Endothelial cell of umbilical vein (primary cell): ENCODE measurements around the gene AKAP13.

ENCODE experiments used
- EZH2 ChIP-seq: IDR thresholded peaks from 2 replicates; pipeline ENCODE4 v1.6.1; 2012; ENCODE audit warnings: borderline replicate concordance, low read depth, mild to moderate bottlenecking, moderate library complexity, low read length, inconsistent platforms; ENCODE audit not compliant: severe bottlenecking
- POLR2A ChIP-seq: IDR thresholded peaks from 2 replicates; pipeline ENCODE4 v1.6.1; 2012; ENCODE audit warnings: low read depth, mild to moderate bottlenecking, control low read depth, low read length
- POLR2AphosphoS5 ChIP-seq: IDR thresholded peaks from 2 replicates; pipeline ENCODE4 v1.6.1; 2012; ENCODE audit warnings: low read depth, mild to moderate bottlenecking, control low read depth, low read length, moderate library complexity; ENCODE audit not compliant: insufficient read depth
- TF ChIP-seq, protein P1 (sequence below), 2 donors: IDR thresholded peaks; 1 replicate in 1 of 2; 2 replicates in 1 of 2; pipeline ENCODE4 v1.5.1; 2011; ENCODE audit warnings: low read length in 2 of 2, mild to moderate bottlenecking in 2 of 2, moderate library complexity in 2 of 2, control low read depth in 1 of 2, inconsistent platforms in 1 of 2, low read depth in 1 of 2; ENCODE audit not compliant: insufficient read depth in 1 of 2; ENCODE audit errors: extremely low read depth in 1 of 2
- TF ChIP-seq, protein P2 (sequence below): IDR thresholded peaks from 2 replicates; pipeline ENCODE4 v1.6.1; 2011; ENCODE audit not compliant: insufficient read depth, insufficient read length

DNA sequence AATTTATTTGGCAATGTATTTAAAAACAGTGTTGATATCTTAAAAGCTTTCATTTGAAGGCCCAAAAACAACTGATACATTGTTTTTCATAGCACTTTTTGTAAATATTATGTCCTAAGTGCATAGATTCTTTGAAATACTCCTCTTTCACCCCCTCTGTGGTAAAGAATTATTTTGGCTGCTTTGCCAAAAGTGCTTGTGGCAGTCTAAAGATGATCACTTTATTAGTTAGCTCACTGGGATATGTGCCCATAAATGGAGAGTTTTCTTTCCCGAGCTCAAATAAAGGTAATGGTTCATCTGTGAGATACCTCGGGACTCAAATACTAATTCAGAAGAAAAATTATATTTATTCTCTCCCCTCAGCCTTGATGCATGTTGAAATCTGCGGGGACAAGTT is 16.7 kb downstream of the AKAP13 start:
- TF ChIP-seq, protein P1, sequence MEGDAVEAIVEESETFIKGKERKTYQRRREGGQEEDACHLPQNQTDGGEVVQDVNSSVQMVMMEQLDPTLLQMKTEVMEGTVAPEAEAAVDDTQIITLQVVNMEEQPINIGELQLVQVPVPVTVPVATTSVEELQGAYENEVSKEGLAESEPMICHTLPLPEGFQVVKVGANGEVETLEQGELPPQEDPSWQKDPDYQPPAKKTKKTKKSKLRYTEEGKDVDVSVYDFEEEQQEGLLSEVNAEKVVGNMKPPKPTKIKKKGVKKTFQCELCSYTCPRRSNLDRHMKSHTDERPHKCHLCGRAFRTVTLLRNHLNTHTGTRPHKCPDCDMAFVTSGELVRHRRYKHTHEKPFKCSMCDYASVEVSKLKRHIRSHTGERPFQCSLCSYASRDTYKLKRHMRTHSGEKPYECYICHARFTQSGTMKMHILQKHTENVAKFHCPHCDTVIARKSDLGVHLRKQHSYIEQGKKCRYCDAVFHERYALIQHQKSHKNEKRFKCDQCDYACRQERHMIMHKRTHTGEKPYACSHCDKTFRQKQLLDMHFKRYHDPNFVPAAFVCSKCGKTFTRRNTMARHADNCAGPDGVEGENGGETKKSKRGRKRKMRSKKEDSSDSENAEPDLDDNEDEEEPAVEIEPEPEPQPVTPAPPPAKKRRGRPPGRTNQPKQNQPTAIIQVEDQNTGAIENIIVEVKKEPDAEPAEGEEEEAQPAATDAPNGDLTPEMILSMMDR (IDR thresholded peaks at IDR 0.05; ENCODE audit: extremely low read depth in 1 of 2, insufficient read depth in 1 of 2, low read depth in 1 of 2, low read length in 2 of 2) = no peak
- no peak for TF ChIP-seq POLR2AphosphoS5
- TF ChIP-seq, protein P2, sequence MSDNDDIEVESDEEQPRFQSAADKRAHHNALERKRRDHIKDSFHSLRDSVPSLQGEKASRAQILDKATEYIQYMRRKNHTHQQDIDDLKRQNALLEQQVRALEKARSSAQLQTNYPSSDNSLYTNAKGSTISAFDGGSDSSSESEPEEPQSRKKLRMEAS = no peak
- TF ChIP-seq EZH2 = no peak
- TF ChIP-seq POLR2A = no peak
